SK-N-SH (cell line): ENCODE data around the gene HNRNPH1. TPM values are rescaled to one million over a fixed set of nuclear protein-coding genes. Genes with fewer than 3 reads are reported as not detected.

Source experiments
- CTCF ChIA-PET: fragments of 300-600, 350-600 bp; formaldehyde crosslinking; extraction: SDS; loops from one replicate; lab custom pipeline; 2021; lab: Yijun Ruan, JAX
- POLR2A ChIA-PET: fragments of 350-600 bp; sonication (Branson Sonifier 250); formaldehyde crosslinking; extraction: SDS; loops from one replicate; lab custom pipeline; 2020; ENCODE audit warnings: antibody characterized with exemption, inconsistent platforms; lab: Yijun Ruan, JAX
- DNase-seq: peaks from one replicate; pipeline ENCODE4 v3.0.0; 2012
- H2AFZ ChIP-seq: fragments of 200-600 bp; sonication (generic); 2 replicates; pipeline ENCODE4 v1.8.1; 2016; ENCODE audit warnings: antibody characterized with exemption, mild to moderate bottlenecking, low read depth
- H3F3A ChIP-seq: fragments of 200-600 bp; sonication (generic); replicated peaks from 2 replicates; pipeline ENCODE3; 2016; ENCODE audit warnings: antibody characterized with exemption, mild to moderate bottlenecking; ENCODE audit not compliant: insufficient read depth
- H3K27ac ChIP-seq, 2 experiments: fragments of 200-500 bp in 1 of 2; fragments of 200-600 bp in 1 of 2; sonication (Bioruptor generic) in 1 of 2; sonication (generic), shearing (Covaris generic) in 1 of 2; 2 replicates each; pipeline versions ENCODE4 v1.5.1 to v1.6.1; 2014 to 2016; ENCODE audit warnings: low read depth in 2 of 2, inconsistent platforms in 1 of 2, low read length in 1 of 2, mild to moderate bottlenecking in 1 of 2, mixed read lengths in 1 of 2
- H3K27me3 ChIP-seq: fragments of 200-600 bp; sonication (generic), shearing (Covaris generic); 2 replicates; pipeline ENCODE4 v1.6.1; 2016; ENCODE audit warnings: mixed run types; ENCODE audit not compliant: insufficient read depth
- H3K36me3 ChIP-seq, 2 experiments: fragments of 200-500 bp in 1 of 2; fragments of 200-600 bp in 1 of 2; sonication (Bioruptor generic) in 1 of 2; sonication (generic) in 1 of 2; replicated peaks in 1 of 2; 2 replicates each; pipeline versions ENCODE3 to v1.5.1; 2014 to 2016; ENCODE audit warnings: low read length in 1 of 2, mild to moderate bottlenecking in 1 of 2; ENCODE audit not compliant: insufficient read depth in 2 of 2, control insufficient read depth in 1 of 2
- H3K4me1 ChIP-seq, 2 experiments: fragments of 200-500 bp in 1 of 2; fragments of 200-600 bp in 1 of 2; sonication (Bioruptor generic) in 1 of 2; sonication (generic), shearing (Covaris generic) in 1 of 2; 2 replicates each; pipeline versions ENCODE4 v1.5.1 to v1.6.1; 2014 to 2016; ENCODE audit warnings: low read depth in 1 of 2, low read length in 1 of 2, mixed run types in 1 of 2; ENCODE audit not compliant: insufficient read depth in 2 of 2, control insufficient read depth in 1 of 2
- H3K4me2 ChIP-seq: fragments of 200-600 bp; sonication (generic), shearing (Covaris generic); 2 replicates; pipeline ENCODE4 v1.6.1; 2017; ENCODE audit warnings: mixed run types
- H3K4me3 ChIP-seq, 2 experiments: fragments of 200-500 bp in 1 of 2; fragments of 200-600 bp in 1 of 2; sonication (Bioruptor generic) in 1 of 2; sonication (generic), shearing (Covaris generic) in 1 of 2; 2 replicates each; pipeline versions ENCODE4 v1.5.1 to v1.8.1; 2014 to 2016; ENCODE audit warnings: low read depth in 2 of 2, inconsistent platforms in 1 of 2, low read length in 1 of 2, mild to moderate bottlenecking in 1 of 2, mixed read lengths in 1 of 2, moderate library complexity in 1 of 2
- H3K79me2 ChIP-seq: fragments of 200-600 bp; sonication (generic); 2 replicates; pipeline ENCODE4 v1.8.1; 2017; ENCODE audit warnings: mild to moderate bottlenecking; ENCODE audit not compliant: insufficient read depth
- H3K9ac ChIP-seq: fragments of 200-600 bp; sonication (generic); 2 replicates; pipeline ENCODE4 v1.6.1; 2017; ENCODE audit warnings: mixed run types
- H3K9me2 ChIP-seq: fragments of 200-600 bp; sonication (generic); 2 replicates; pipeline ENCODE4 v1.6.1; 2017; ENCODE audit warnings: mixed run types
- H3K9me3 ChIP-seq: fragments of 200-600 bp; sonication (generic); 2 replicates; pipeline ENCODE4 v1.6.1; 2017; ENCODE audit warnings: mixed run types, mild to moderate bottlenecking, moderate library complexity
- H4K20me1 ChIP-seq: fragments of 200-600 bp; sonication (generic); 2 replicates; pipeline ENCODE4 v1.6.1; 2017; ENCODE audit warnings: mild to moderate bottlenecking, mixed run types; ENCODE audit not compliant: insufficient read depth
- ELF1 ChIP-seq: IDR thresholded peaks from 2 replicates; pipeline ENCODE4 v1.4.0; 2012
- EZH2phosphoT487 ChIP-seq: fragments of 200-600 bp; sonication (generic); IDR thresholded peaks from 2 replicates; pipeline ENCODE4 v1.6.1; 2017; ENCODE audit warnings: low read depth, mixed run types, mild to moderate bottlenecking, antibody characterized with exemption, moderate library complexity, borderline replicate concordance
- FOSL2 ChIP-seq: IDR thresholded peaks from 2 replicates; pipeline ENCODE4 v1.4.0; 2012; ENCODE audit warnings: low read depth, mild to moderate bottlenecking, moderate library complexity, borderline replicate concordance
- FOXM1 ChIP-seq: IDR thresholded peaks from 2 replicates; pipeline ENCODE4 v1.4.0; 2012; ENCODE audit warnings: low read depth, mild to moderate bottlenecking
- GABPA ChIP-seq: IDR thresholded peaks from 2 replicates; pipeline ENCODE4 v1.4.0; 2012; ENCODE audit warnings: low read depth, mild to moderate bottlenecking
- GATA2 ChIP-seq: sonication (generic); formaldehyde crosslinking; IDR thresholded peaks from 2 replicates; pipeline ENCODE4 v1.5.0; 2020; ENCODE audit warnings: mild to moderate bottlenecking, missing genetic modification reagents
- JUND ChIP-seq: IDR thresholded peaks from 2 replicates; pipeline ENCODE4 v1.4.0; 2012
- MEF2A ChIP-seq: IDR thresholded peaks from 2 replicates; pipeline ENCODE4 v1.4.0; 2012; ENCODE audit warnings: low read depth, borderline replicate concordance
- NRF1 ChIP-seq: IDR thresholded peaks from 2 replicates; pipeline ENCODE4 v1.6.1; 2012; ENCODE audit warnings: low read depth, mild to moderate bottlenecking, low read length
- POLR2AphosphoS5 ChIP-seq: IDR thresholded peaks from 2 replicates; pipeline ENCODE4 v1.6.1; 2012; ENCODE audit warnings: low read depth, low read length
- RAD21 ChIP-seq: IDR thresholded peaks from 2 replicates; pipeline ENCODE4 v1.6.1; 2012; ENCODE audit warnings: mild to moderate bottlenecking, low read length
- RFX5 ChIP-seq: IDR thresholded peaks from 2 replicates; pipeline ENCODE4 v1.6.1; 2012; ENCODE audit warnings: mild to moderate bottlenecking, improper control_type of control experiment, low read length
- SMC3 ChIP-seq: IDR thresholded peaks from 2 replicates; pipeline ENCODE4 v1.6.1; 2012; ENCODE audit warnings: low read depth, low read length, improper control_type of control experiment
- TEAD4 ChIP-seq: IDR thresholded peaks from 2 replicates; pipeline ENCODE4 v1.4.0; 2012; ENCODE audit warnings: mild to moderate bottlenecking, borderline replicate concordance; ENCODE audit not compliant: insufficient read depth
- YY1 ChIP-seq: IDR thresholded peaks from 2 replicates; pipeline ENCODE4 v1.4.0; 2012; ENCODE audit warnings: low read depth, mild to moderate bottlenecking
- WGBS: methylation state at CpG from one replicate; pipeline ENCODE4 v1.1.6; 2017; ENCODE audit warnings: low lambda C conversion rate; 5-methylcytosine and 5-hydroxymethylcytosine counted together
- polyA plus RNA-seq, 3 experiments: library from polyadenylated mRNA; depleted of rRNA; stranded (reverse); fragments of >200 nt; gene quantifications; 2 replicates each; pipeline ENCODE4 v1.2.3, GENCODE V29; 2012
- TF ChIP-seq, protein P1 (sequence below): fragments of 150-350 bp; IDR thresholded peaks from 2 replicates; pipeline ENCODE4 v1.6.1; 2016; ENCODE audit warnings: mild to moderate bottlenecking, low read depth, low read length
- TF ChIP-seq, protein P2 (sequence below): IDR thresholded peaks from 2 replicates; pipeline ENCODE4 v1.6.1; 2012; ENCODE audit warnings: mild to moderate bottlenecking, low read depth, low read length, moderate library complexity
- TF ChIP-seq, protein P3 (sequence below): IDR thresholded peaks from 2 replicates; pipeline ENCODE4 v1.4.0; 2012; ENCODE audit warnings: low read depth, borderline replicate concordance

Gene HNRNPH1
- polyA plus RNA-seq, 1 of the 3 experiments (the other 2 are of a cell fraction), result 192 TPM

DNA sequence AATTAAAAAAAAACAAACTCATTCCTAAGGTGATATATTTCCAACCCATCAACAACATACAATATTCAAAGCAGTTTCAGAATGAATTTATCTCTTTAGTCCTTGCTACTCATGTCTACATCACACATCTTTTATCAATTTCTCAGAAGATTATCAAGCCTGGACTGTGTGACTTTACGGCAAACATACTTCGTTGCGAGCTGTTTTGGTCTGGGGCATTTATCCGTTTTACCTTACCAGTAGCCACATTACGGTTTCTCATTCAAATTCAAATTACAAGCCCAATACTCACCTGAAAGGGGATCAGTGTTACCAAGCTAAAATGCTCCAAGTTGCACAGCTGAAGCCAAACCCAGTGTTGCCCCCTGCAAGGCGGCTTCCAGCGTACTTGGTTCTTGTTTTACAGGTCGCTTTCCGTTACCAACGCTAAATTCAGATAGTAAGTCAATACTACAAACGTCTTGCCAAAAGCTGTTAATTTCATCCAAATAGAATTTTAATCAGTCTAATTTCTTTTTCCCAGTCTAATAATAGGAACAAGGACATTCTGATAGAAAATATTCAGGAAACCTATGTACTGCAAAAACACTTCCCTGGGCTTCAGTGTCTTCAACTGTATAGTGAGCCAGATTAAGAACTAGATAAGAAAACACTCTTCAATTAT, 1.8 kb downstream of the HNRNPH1 start:
- peak overlapping the region; percentile 87 for H3K9ac ChIP-seq
- peak overlapping the region; percentile 97 to 98 for H3K4me3 ChIP-seq
- H3F3A ChIP-seq, result peaks cover 49% of the 10 kb centered on the region
- POLR2A ChIA-PET, result interaction anchor here (0.8 to 2.8 kb wide), 2 partner anchors 9 to 63 kb away, joined by 4 to 15 read pairs; no protein-coding TSS in a partner anchor
- H3K9me3 ChIP-seq, result no peaks in the 10 kb centered on the region
- H3K79me2 ChIP-seq, result peaks cover 73% of the 10 kb centered on the region
- no peak for DNase-seq
- peak overlapping the region in 1 of 2 experiments; percentile 50; a peak in 3 of 4 replicates for H3K27ac ChIP-seq
- TF ChIP-seq EZH2phosphoT487, result no peak
- 0 out of 2 replicates have a peak, but pooled peaks have one; percentile 14 for TF ChIP-seq POLR2AphosphoS5
- TF ChIP-seq, all 33 proteins: peak for 1
- Histone ChIP-seq H3K9me2 (no peaks in the 10 kb centered on the region), H3K4me1 (peaks cover 21 to 37% of the 10 kb centered on the region in 2 experiments; a peak in 3 of 4 replicates), H3K27me3 (no peaks in the 10 kb centered on the region), H3K36me3 (peaks cover 56 to 63% of the 10 kb centered on the region in 2 experiments), H4K20me1 (peaks cover 65% of the 10 kb centered on the region), H3K4me2 (peak overlapping the region; percentile 90), H2AFZ (no peak overlapping the region)
- CTCF ChIA-PET, result interaction anchor here (0.7 to 3.3 kb wide), 10 partner anchors 9 to 175 kb away, joined by 3 to 9 read pairs (median 4); no protein-coding TSS in a partner anchor
- WGBS, result 2% methylated on average over 11 of the region's 11 CpGs

DNA sequence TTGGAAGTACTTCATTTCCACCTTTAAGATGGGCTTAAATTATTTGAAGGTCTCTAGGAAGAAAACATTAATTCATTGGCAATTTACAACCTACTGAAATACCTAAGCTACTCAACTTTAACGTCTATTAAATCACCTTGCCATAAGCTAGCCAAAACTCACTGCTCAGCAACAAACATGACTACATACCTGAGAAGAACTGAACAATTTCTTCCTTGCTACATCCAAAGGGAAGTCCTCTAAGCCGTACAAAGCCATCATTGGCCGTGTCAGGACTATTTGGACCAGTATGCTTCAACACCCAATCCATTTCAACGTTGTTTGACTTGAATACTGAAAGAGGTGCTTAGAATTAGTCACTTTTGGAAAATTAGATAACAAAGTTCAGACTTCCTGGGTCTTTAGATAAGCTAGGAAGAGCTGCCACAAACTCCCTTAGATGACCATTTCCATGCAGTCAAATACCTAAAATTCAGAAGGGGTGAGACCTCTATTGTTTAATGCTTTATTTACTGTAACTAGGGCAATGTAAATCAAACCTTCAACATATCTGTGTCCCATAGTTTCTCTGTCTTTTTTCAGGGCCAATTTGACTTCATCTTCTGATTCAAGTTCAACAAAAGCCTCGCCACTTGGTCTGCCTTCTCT, 2.6 kb downstream of the HNRNPH1 start:
- H3K9me3 ChIP-seq, result no peaks in the 10 kb centered on the region
- WGBS, result 2% methylated on average over 5 of the region's 5 CpGs
- H3K79me2 ChIP-seq, result peaks cover 81% of the 10 kb centered on the region
- H3F3A ChIP-seq, result peaks cover 57% of the 10 kb centered on the region
- TF ChIP-seq JUND (no peak), YY1 (no peak), GATA2 (CRISPR knock-in tag) (no peak), RFX5 (no peak), NRF1 (no peak), FOSL2 (no peak), GABPA (no peak), RAD21 (no peak), MEF2A (no peak), TEAD4 (no peak), SMC3 (no peak), FOXM1 (no peak), ELF1 (no peak)
- TF ChIP-seq, protein P1, sequence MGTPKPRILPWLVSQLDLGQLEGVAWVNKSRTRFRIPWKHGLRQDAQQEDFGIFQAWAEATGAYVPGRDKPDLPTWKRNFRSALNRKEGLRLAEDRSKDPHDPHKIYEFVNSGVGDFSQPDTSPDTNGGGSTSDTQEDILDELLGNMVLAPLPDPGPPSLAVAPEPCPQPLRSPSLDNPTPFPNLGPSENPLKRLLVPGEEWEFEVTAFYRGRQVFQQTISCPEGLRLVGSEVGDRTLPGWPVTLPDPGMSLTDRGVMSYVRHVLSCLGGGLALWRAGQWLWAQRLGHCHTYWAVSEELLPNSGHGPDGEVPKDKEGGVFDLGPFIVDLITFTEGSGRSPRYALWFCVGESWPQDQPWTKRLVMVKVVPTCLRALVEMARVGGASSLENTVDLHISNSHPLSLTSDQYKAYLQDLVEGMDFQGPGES, result no peak
- TF ChIP-seq, protein P2, sequence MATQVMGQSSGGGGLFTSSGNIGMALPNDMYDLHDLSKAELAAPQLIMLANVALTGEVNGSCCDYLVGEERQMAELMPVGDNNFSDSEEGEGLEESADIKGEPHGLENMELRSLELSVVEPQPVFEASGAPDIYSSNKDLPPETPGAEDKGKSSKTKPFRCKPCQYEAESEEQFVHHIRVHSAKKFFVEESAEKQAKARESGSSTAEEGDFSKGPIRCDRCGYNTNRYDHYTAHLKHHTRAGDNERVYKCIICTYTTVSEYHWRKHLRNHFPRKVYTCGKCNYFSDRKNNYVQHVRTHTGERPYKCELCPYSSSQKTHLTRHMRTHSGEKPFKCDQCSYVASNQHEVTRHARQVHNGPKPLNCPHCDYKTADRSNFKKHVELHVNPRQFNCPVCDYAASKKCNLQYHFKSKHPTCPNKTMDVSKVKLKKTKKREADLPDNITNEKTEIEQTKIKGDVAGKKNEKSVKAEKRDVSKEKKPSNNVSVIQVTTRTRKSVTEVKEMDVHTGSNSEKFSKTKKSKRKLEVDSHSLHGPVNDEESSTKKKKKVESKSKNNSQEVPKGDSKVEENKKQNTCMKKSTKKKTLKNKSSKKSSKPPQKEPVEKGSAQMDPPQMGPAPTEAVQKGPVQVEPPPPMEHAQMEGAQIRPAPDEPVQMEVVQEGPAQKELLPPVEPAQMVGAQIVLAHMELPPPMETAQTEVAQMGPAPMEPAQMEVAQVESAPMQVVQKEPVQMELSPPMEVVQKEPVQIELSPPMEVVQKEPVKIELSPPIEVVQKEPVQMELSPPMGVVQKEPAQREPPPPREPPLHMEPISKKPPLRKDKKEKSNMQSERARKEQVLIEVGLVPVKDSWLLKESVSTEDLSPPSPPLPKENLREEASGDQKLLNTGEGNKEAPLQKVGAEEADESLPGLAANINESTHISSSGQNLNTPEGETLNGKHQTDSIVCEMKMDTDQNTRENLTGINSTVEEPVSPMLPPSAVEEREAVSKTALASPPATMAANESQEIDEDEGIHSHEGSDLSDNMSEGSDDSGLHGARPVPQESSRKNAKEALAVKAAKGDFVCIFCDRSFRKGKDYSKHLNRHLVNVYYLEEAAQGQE, result no peak
- TF ChIP-seq, protein P3, sequence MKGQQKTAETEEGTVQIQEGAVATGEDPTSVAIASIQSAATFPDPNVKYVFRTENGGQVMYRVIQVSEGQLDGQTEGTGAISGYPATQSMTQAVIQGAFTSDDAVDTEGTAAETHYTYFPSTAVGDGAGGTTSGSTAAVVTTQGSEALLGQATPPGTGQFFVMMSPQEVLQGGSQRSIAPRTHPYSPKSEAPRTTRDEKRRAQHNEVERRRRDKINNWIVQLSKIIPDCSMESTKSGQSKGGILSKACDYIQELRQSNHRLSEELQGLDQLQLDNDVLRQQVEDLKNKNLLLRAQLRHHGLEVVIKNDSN, result no peak
- H3K4me1 ChIP-seq, result peaks cover 21 to 37% of the 10 kb centered on the region in 2 experiments; a peak in 3 of 4 replicates
- H2AFZ ChIP-seq, result no peak overlapping the region
- CTCF ChIA-PET, result interaction anchor here (1.0 to 1.8 kb wide), 5 partner anchors 9 to 62 kb away, joined by 3 to 5 read pairs (median 3); no protein-coding TSS in a partner anchor
- POLR2A ChIA-PET, result interaction anchor here (0.6 to 1.1 kb wide), 2 partner anchors 10 to 13 kb away, joined by 3 to 8 read pairs; no protein-coding TSS in a partner anchor
- no peaks in the 10 kb centered on the region for H3K9me2 ChIP-seq
- peaks cover 73% of the 10 kb centered on the region for H4K20me1 ChIP-seq
- H3K4me3 ChIP-seq, result peak overlapping the region; percentile 97 to 98
- peaks cover 65 to 72% of the 10 kb centered on the region in 2 experiments for H3K36me3 ChIP-seq
- DNase-seq, result no peak
- H3K4me2 ChIP-seq, result peak overlapping the region; percentile 90
- H3K27ac ChIP-seq, result peak overlapping the region in 1 of 2 experiments; percentile 50; a peak in 2 of 4 replicates
- peak overlapping the region; percentile 87 for H3K9ac ChIP-seq
- no peaks in the 10 kb centered on the region for H3K27me3 ChIP-seq
